Daoy (cell line): ENCODE data around the gene TRIM37. TPM values are rescaled to one million over a fixed set of nuclear protein-coding genes. Genes with fewer than 3 reads are reported as not detected.
A peak's percentile ranks its signal among the peaks of the same experiment; 100 is the strongest.
"Not testable (repeated sequence)": the region's sequence is repeated elsewhere in the genome, so short reads cannot be mapped to it uniquely, and the experiment has no call there.

ENCODE experiments used
- DNase-seq: peaks from one replicate; pipeline ENCODE4 v3.0.0-alpha.2; 2015; ENCODE audit warnings: low read depth
- total RNA-seq: library from RNA; depleted of rRNA; stranded (reverse); fragments of >200 nt; shearing (Covaris generic); gene quantifications from 2 replicates; pipeline ENCODE4 v1.2.3, GENCODE V29; 2014

TRIM37 gene
- total RNA-seq, 1 experiment from 2014 or later: 20.9 TPM

DNA sequence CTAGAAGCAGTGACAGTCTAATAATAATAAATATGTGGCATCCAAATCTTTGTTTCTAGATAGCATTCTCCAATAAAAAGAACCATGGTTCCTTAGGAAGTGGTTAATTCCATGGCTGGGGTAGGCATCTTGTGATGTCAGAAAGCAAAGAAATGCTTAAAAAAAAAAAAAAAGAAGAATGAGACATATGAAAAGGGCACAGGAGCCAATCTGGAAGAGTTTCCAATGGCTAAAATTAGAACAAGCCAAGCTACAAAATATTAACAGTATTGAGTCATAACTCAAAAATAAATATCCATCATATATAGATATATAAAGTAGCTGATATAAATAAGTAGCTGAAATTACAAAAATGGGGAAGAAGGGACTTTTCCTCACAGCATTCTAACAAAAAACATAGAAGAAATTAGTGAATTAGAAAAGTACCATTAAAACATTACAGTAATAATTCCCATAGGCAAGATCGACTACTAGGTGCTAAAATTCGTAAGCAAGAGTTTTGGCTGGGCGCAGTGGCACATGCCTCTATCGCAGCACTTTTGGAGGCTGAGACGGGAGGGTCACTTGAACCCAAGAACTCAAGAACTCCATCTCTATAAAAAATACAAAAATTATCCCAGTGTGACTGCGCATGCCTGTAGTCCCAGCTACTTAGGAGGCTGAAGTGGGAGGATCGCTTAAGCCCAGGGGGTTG is 111.3 kb downstream of the TRIM37 start:
- DNase-seq: no peak

DNA sequence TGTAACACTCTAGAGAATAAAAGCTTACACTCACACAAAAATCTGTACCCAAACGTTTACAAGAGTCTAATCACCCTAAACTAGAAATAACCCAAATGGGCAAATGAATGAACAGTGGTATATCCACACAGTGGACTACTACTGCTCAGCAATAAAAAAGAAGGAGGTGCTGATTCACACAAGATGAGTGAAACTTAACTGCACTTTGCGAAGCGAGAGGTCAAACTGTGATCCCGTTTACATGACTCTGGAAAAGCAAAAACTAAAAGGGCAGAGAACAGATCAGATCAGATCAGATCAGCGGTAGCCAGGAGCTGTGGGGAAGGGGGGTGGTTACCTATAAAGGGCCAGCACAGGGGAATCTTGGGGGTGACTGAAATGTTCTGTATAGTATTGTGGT is 113.4 kb downstream of the TRIM37 start:
- DNase-seq: no peak

DNA sequence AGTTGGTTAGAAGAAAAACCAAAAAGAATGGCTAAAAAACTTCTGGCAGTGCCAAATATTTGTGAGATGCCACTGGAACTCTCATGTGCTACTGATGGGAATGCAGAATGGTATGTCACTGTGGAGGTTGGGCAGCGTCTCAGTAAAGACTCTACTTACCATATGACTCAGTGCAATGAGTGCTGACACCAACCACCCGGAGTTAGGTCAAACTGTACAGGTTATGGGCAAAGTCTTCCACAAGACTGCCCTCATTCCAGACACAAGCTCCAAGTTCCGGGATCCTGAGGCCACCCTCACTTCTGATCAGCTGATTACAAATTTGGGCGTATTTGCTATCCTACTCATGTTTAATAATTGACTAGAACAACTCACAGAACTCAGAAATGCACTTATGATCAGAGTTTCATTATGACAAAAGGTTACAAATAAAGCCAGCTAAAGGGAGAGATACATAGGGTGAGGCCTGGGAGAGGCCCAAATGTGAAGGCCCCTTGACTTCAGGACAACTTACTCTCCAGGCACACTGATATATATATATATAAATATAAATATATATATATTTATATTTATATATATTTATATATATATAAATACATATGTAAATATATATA is 114.9 kb downstream of the TRIM37 start:
- peak; percentile 11 for DNase-seq

DNA sequence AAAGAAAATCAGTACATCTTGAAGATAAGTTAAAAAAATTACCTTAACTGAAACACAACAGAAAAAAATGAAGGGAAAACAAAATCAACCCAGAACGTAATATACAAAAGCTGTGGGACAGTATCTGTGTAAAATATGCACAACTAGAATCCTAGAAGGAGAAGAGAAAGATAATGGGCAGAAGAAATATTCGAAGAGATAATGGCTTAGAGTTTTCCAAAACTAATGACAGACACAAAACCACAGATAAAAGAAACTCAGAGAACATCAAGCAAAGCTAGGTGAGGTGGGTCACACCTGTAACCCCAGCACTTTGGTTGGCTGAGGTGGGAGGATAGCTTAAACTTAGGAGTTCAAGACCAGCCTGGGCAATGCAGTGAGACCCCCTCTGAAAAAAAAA is 117.1 kb downstream of the TRIM37 start:
- DNase-seq: no peak

DNA sequence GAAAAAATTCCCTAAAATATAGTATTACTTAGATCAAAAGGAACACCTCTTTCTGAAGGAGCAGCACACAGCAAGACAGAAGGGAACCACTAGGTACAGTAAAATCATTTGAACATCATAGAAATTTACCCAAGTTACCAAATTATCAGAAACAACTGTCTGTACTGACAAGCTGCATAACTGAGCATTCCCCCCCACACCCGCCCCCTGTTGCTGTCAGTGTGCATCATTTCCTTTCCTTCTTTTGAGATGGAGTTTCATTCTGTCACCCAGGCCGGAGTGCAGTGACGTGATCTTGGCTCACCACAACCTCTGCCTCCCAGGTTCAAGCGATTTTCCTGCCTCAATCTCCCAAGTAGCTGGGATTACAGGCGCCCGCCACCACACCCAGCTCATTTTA is 120.7 kb downstream of the TRIM37 start:
- DNase-seq: peak; percentile 5

DNA sequence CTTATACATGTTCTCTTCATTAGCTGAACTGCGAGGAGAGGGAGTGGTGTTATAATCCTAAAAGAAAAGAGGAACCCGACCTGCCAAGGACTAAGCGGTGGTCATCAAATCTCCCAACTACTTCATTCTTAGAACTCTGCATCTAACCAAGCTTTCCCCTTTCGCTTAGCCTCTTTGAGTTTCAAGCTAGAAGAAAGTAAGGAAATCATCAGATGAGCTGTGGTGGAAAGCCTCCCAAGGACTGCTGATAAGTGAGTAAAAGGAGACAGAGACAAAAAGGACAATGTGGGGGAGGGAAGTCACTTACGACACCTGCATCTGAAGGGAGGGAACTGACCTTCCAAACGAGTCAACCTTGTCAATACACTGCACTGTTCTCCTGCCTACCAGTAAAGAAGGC is 121.3 kb downstream of the TRIM37 start:
- DNase-seq: no peak

DNA sequence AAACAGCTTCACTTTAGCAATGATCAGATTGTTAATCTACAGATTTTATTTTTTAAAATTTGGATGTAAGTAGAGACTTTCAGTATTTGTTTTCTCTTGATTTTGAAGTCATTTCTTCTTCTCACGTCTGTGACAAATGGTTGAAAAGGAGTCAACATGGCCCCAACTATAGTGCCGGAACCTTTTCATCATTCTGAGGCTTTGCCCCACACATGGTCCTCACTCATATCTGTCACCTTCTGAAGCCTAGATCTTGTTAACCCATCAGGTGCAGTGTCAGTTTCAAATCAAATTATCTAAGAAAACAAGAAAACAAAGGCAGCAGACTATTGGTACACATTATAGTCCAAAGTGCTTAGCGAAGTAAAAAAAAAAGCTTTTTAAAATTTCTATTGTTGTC is 124.1 kb downstream of the TRIM37 start:
- DNase-seq: no peak

DNA sequence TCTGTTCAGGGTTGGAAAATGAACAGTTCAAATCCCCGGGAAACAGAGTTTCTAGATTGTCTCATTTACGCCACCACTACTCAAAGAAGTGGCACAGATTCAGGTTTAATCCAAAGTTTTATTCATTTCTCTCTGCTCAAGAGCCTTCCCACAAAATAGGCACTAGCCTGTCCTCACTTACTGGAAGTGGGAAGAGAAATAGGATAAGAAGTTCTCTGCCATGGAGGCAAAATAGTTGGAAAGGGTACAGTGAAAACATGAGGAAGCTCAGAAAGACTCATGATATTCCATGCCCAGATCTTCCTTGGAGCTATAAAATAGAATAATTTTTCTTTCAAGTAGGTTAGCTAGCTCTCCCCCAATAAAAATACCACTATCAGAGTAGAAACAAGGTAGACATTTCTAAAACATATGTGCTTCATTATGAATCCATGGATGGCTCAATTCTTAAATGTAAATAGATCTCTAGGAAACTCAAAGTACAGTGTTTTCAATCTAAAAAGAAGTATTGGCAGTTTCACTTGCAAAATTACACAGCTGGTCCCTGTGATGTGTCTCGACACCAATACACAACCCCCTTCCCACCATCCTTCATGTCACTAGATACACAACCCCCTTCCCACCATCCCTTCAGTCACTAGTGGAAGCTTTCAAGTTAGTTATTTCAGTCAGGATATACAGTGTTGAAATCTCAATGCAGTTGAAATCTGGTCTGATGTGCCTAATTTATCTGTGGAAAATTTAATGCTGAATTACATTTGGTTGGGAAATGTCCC is 125.8 kb downstream of the TRIM37 start:
- DNase-seq: no peak

DNA sequence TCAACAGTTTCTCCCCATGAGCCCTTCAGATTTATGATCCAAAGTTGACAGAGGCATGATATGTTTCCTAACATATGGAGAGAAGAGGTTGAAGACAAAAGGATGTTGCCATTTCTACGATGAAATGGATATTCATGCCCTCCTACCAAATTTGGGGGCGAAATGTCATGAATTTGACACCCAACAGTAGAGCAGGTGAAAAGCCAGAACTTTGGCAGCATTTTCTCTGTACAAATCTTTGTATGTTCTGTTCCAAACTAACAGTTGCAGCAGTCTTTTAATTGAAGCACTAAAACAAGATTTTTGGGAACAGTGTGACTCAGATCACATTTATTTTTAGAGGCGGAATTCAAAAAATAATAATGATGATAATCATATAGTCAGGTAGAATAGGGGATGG is 130.1 kb downstream of the TRIM37 start:
- DNase-seq: no peak

DNA sequence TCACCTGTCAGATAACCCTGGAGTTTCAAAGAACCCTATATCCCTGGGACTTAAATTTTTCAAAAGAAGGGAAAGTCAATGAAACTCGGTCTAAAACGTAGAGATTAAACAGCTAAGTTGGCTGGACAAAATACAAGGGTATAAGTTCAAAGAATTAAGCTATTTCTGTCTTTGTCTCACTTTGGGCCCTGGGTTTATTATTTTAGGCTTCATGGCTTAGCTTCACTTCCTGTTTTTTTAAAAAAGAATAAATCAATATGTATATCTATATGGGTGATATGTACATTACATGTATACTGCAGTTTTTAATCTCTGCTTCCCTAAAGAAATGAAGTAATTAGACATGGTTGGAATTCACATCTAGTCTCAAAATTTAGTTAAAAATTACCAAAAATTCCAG is 132.3 kb downstream of the TRIM37 start:
- no peak for DNase-seq

DNA sequence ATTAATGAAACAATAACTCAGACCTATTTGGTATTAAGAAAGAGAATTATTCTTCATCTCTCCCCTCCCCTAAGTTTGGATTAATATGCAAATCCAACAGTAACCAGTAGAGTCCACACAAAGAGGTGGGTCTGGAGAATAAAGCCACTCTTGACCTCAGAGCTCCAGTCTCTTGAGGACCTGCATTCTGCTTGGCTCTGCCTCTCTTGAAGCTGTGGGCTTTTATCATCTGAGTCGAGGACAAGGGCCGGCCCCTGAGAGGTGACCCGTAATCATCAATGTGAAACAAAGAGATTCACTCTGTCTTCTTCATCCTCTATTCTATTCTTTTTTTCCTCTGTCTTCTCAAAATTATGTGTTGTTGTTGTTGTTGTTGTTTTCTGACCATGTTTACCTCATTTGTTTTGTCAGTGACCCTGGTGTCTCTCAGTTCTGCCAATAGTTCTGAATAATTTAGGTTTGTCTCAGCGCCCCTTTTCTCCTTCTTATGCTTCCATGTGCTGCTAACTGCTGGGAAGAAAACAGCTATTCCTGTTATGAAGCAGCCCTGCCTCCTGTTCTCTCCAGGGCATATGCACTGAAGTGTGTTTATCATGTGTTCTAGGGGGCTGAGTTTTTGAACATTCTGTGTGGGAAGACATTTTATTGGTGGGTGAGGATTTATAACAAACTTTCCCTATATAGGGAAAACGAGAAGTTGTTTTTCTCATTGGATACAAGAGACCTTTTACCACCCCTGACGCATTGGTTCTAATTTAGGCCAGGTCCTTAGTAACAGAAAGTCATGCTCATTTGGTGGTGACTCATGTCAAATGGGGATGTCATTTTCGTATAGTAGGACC is 135.8 kb downstream of the TRIM37 start:
- DNase-seq: peak; percentile 20

DNA sequence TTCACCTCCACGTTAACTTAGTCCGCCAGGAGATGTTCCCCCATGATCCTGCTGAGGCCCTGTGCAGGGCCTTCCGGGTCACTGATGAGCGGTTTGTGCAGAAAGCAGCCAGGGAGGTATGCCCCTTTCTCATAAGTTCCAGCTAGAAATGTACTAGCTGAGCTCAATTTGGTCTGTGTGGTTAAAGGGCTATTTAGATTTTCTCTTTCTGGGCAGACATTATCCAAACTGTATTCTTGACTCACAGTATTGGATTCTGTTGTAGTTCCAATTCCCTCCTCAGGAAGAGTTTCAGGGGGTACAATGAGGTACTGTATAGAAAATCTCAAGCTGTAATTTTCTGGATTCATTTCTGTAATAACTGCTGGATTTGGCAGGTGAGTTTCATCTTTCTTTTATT is 137.1 kb downstream of the TRIM37 start:
- DNase-seq: no peak

DNA sequence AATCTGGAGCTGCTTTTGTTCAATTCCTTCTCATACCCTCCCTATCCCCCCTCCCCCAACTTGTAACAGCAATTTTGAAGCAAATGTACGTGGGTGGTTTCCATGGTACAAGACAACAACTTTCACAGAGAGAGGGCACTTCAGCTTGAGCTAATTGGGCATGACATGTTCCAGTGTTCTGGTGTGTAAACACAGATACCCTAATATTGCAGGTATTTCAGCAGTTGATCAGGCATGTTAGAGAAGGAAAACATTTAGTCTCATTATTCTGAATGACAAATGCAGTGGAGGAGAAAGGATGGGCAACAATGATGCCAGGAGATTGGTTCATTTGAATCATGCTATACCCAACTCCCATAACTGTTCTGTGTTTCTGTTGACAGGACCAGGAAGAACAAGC is 137.5 kb downstream of the TRIM37 start:
- DNase-seq: no peak

DNA sequence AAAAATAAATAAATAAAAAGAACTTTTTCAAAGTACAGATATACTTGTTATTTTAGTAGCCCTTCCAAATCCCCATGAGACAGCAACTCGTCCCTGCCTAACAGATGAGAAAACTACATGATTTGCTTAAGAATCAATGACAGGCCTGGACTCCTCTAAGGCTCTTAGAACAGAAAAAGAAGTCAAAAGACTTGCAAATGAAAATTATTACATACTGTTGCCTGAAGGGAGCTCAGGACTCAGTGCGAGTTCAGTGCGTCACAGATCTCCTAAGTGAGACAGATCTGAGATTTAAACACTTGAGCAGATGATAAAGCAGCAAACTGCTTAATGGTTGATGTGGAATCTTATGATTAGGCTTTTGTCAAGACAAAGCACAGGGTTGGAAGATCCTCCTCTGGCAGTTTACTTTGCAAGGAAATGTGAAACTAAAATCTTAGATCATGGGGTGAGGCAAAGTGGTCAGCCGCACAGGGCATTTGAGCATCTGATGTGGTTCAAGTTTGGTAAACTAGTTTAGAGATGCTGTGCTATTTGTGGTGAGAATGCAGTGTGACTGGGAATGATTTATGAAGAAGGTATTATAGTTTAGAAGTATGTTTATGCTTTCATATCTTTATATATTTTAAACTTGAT is 138.1 kb downstream of the TRIM37 start:
- DNase-seq: no peak

DNA sequence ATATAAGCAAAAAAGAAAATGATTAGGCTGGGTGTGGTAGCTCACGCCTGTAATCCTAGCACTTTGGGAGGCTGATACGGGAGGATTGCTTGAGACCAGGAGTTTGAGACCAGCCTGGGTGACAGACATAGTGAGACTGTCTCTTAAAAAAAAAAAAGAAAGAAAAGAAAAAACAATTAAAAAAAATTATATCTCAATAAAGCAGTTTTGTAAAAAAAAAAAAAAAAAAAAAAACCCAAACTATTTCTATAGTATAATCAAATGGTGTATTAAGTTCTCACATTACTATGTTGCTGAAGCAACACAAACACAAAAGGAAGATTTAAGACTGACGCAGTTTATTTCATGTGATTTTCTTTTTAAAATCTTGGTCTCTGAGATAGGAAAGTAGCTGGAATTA is 140.5 kb downstream of the TRIM37 start:
- DNase-seq: no peak

DNA sequence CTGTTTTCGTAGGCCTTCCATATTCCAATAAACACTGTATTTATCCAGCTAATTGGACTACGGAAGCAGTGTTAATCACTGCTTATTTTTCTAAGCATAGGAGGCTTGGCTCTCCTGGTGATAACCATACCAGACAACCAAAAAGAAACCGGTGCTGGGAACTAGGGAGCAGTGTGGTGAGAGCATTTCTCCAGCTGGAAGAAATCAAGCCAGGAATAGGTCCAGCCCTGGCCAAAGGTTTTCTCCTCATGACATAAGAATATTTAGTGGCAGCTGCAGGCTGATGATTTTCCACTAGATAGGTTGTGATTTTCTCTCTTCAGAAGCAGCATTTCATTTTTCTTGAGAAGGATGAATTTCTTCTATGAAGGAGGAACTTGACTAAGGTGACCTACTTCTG is 141.5 kb downstream of the TRIM37 start:
- DNase-seq: no peak

DNA sequence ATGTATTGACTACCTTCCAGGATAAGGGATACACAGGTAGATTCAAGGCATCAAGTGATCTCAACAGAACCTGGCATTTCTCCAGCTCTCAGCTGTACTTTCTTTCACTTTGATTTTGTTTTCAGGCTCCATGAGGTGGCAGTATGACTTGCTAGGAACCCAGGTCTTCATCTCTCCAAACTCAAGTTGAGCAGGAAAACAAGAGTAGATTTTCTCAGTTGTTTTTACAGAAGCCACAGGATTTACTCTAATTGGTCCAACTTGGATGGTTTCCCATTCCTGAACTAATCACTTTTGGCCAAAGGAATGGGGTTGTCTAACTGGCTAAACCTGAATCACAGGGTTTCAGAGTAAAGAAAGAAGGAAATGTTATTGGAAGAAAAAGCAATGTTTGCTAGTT is 146.6 kb downstream of the TRIM37 start:
- DNase-seq: peak; percentile 15

DNA sequence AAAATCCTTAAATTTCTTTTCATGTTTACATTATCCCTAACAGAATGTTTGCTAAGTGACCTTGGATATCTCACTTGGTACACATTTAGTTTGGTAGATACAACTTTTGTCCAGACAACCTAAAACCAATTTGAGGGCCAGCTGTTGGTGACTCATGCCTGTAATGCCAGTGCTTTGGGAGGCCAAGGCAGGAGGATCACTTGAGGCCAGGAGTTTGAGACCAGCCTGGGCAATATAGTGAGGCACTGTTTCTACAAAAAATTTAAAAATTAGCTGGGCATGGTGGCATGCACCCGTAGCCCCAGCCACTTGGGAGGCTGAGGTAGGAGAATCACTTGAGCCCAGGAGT is 149.0 kb downstream of the TRIM37 start:
- DNase-seq: not testable (repeated sequence)

DNA sequence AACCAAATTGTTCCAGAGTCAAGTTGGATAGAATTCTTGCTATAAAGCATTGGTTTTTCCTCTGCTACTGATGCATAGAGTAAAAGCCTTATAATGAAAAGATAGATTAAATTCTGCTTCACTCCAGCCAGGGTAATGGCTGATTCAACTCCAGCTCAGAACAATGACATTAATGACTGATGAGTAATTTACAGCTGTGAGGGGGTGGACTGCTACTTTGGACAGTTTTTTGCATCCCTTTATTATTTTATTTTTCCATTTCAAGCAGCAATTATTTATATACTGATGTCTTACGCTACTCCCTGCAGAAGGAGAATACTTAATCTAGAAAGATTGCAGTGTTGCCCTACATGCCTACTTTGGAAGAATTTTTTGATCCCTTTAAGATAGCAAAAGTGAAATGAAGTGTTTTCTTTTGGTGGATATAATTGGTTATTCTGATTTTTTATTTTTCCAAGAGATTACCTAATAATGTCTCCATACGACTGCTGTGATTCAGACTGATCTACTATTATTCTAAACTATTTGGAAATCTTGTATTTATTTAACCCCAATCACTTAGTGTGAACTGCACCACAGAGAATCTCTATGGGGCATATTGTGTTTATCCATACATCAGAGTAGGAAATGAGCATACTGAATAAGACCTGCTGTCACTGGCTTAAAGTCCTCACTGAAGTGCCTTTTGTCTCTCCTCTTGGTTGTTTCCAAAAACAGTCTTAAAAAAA is 149.5 kb downstream of the TRIM37 start:
- peak; percentile 36 for DNase-seq

DNA sequence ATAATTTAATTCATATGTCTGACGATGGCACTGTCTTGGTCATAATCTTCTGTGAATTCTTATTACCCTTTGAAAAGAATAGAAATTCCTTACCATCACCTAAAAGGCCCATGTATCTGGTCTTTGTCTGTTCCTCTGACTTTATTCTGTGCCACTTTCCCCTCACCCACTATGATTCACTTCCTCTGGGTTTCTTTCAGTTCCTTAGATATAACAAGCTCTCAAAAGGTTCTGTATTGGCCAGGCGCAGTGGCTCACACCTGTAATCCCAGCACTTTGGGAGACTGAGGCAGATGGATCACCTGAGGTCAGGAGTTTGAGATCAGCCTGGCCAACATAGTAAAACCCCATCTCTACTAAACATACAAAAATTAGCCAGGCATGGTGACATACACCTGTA is 152.3 kb downstream of the TRIM37 start:
- DNase-seq: not testable (repeated sequence)

DNA sequence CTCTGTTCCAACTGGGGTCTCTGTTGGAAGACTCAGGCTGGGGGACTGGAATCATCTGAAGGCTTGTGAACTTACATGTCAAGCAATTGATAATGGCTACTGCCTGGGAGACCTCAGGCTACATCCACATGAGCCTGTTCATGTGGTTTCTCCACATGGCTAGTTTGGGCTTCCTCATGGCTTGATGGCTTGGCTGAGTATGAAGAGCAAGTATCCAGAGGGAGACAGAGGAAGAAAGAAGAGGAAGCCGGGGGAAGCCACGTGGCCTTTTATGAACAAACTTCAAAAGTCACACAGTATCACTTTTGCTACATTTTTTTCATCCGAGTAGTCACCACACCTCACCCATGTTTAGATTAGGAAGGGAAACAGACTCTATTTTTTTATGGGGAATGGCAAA is 158.9 kb downstream of the TRIM37 start:
- no peak for DNase-seq
